Caco-2 (cell line): Measurements from ENCODE around the gene CMTR1. TPM values are rescaled to one million over a fixed set of nuclear protein-coding genes. Genes with fewer than 3 reads are reported as not detected.

Source experiments
- BruUV-seq: library from RNA; stranded (reverse); fragments of 400-500 nt; replicated peaks from 2 replicates; lab custom pipeline; 2021; lab: Mats Ljungman, UMichigan
- CTCF ChIA-PET: fragments of 300-600 bp; sonication (Branson Sonifier 250); formaldehyde crosslinking; loops from one replicate; lab custom pipeline; 2022; ENCODE audit warnings: antibody characterized with exemption; lab: Charles Lee
- POLR2A ChIA-PET: fragments of 300-600 bp; sonication (Branson Sonifier 250); formaldehyde crosslinking; loops from one replicate; lab custom pipeline; 2022; ENCODE audit warnings: antibody characterized with exemption; lab: Charles Lee
- DNase-seq, 2 experiments: peaks; one replicate each; pipeline versions ENCODE4 v3.0.0 to v3.0.0-alpha.2; 2020 to 2022
- H3K27me3 ChIP-seq: replicated peaks from 2 replicates; pipeline ENCODE4 v1.6.0; 2011; ENCODE audit warnings: low read length; ENCODE audit not compliant: control insufficient read depth, insufficient read depth
- H3K36me3 ChIP-seq: 2 replicates; pipeline ENCODE4 v1.5.1; 2011; ENCODE audit warnings: low read length; ENCODE audit not compliant: control insufficient read depth, insufficient read depth
- H3K4me1 ChIP-seq: fragments of 250-450 bp; sonication (Bioruptor Pico); 2 replicates; pipeline ENCODE4 v1.5.1; 2020; ENCODE audit warnings: mild to moderate bottlenecking
- H3K4me3 ChIP-seq: 2 replicates; pipeline ENCODE4 v1.5.1; 2011; ENCODE audit warnings: low read depth, mild to moderate bottlenecking, control low read depth, low read length
- H3K9me3 ChIP-seq: fragments of 250-450 bp; sonication (Bioruptor Pico); 2 replicates; pipeline ENCODE4 v1.5.1; 2020; ENCODE audit warnings: mild to moderate bottlenecking, moderate library complexity
- H3K27ac Mint-ChIP-seq: one replicate; pipeline ENCODE4 v1.8.0; 2022; ENCODE audit warnings: mixed read lengths; ENCODE audit not compliant: unreplicated experiment
- H3K27me3 Mint-ChIP-seq: one replicate; pipeline ENCODE4 v1.8.0; 2022; ENCODE audit warnings: mixed read lengths; ENCODE audit not compliant: insufficient read depth, unreplicated experiment
- H3K36me3 Mint-ChIP-seq: one replicate; pipeline ENCODE4 v1.8.0; 2022; ENCODE audit warnings: mild to moderate bottlenecking, mixed read lengths; ENCODE audit not compliant: insufficient read depth, unreplicated experiment
- H3K4me1 Mint-ChIP-seq: one replicate; pipeline ENCODE4 v1.8.0; 2022; ENCODE audit warnings: low read depth, mixed read lengths; ENCODE audit not compliant: unreplicated experiment
- H3K4me3 Mint-ChIP-seq: one replicate; pipeline ENCODE4 v1.8.0; 2022; ENCODE audit warnings: mild to moderate bottlenecking, moderate library complexity, mixed read lengths; ENCODE audit not compliant: unreplicated experiment
- H3K9me3 Mint-ChIP-seq: one replicate; pipeline ENCODE4 v1.8.0; 2022; ENCODE audit warnings: mixed read lengths; ENCODE audit not compliant: unreplicated experiment
- CTCF ChIP-seq, 2 experiments: fragments of 200-600 bp in 1 of 2; IDR thresholded peaks; 1 replicate in 1 of 2; 2 replicates in 1 of 2; pipeline versions ENCODE4 v1.5.1 to v1.8.0; 2011 to 2022; ENCODE audit warnings: antibody characterized with exemption in 1 of 2, control low read depth in 1 of 2, inconsistent platforms in 1 of 2, low read depth in 1 of 2, low read length in 1 of 2, mild to moderate bottlenecking in 1 of 2, moderate library complexity in 1 of 2; ENCODE audit not compliant: insufficient read depth in 1 of 2, severe bottlenecking in 1 of 2, unreplicated experiment in 1 of 2
- intact Hi-C: fragments of 100-400 bp; cut with micrococcal nuclease; formaldehyde crosslinking; loops from one replicate; pipeline ENCODE4 v1.10.0; 2022; ENCODE audit not compliant: unreplicated experiment
- total RNA-seq: library from RNA; stranded (reverse); gene quantifications from 2 replicates; pipeline ENCODE4 v1.2.3, GENCODE V29; 2022

CMTR1 gene
- total RNA-seq, 1 experiment from 2014 or later, result 40.8 TPM

GRCh38 chr6:37502703-37503291 is 69.8 kb downstream of the CMTR1 start:
- H3K4me3 ChIP-seq, result no peak overlapping the region
- Mint-ChIP-seq H3K9me3 (no peaks in the 10 kb centered on the region), H3K4me3 (no peak overlapping the region), H3K4me1 (peaks cover 21% of the 10 kb centered on the region), H3K27me3 (no peaks in the 10 kb centered on the region), H3K27ac (no peak overlapping the region), H3K36me3 (peaks cover 8% of the 10 kb centered on the region)
- no TSS peak for BruUV-seq
- no peak for TF ChIP-seq CTCF (IDR thresholded peaks at IDR 0.05; ENCODE audit: insufficient read depth in 1 of 2, low read depth in 1 of 2, low read length in 1 of 2, severe bottlenecking in 1 of 2, unreplicated experiment in 1 of 2)
- intact Hi-C loops, result no loop called here
- POLR2A ChIA-PET, result no interaction called here
- no peaks in the 10 kb centered on the region for H3K36me3 ChIP-seq
- H3K9me3 ChIP-seq, result no peaks in the 10 kb centered on the region
- peaks cover 36% of the 10 kb centered on the region for H3K4me1 ChIP-seq
- DNase-seq, result no peak
- CTCF ChIA-PET, result no interaction called here
- H3K27me3 ChIP-seq, result no peaks in the 10 kb centered on the region

- no TSS peak for BruUV-seq
- ChIA-PET CTCF (no interaction called here), POLR2A (no interaction called here)
- Histone ChIP-seq H3K4me1 (peaks cover 42% of the 10 kb centered on the region), H3K27me3 (no peaks in the 10 kb centered on the region), H3K9me3 (no peaks in the 10 kb centered on the region), H3K4me3 (no peak overlapping the region), H3K36me3 (no peaks in the 10 kb centered on the region)
- no peaks in the 10 kb centered on the region for H3K27me3 Mint-ChIP-seq
- H3K4me1 Mint-ChIP-seq, result peaks cover 26% of the 10 kb centered on the region
- intact Hi-C loops, result no loop called here
- H3K36me3 Mint-ChIP-seq, result peaks cover 8% of the 10 kb centered on the region
- no peaks in the 10 kb centered on the region for H3K9me3 Mint-ChIP-seq
- DNase-seq, result no peak
- H3K4me3 Mint-ChIP-seq, result no peak overlapping the region
- TF ChIP-seq CTCF (IDR thresholded peaks at IDR 0.05; ENCODE audit: insufficient read depth in 1 of 2, low read depth in 1 of 2, low read length in 1 of 2, severe bottlenecking in 1 of 2, unreplicated experiment in 1 of 2), result no peak
- H3K27ac Mint-ChIP-seq, result no peak overlapping the region
Measured at GRCh38 chr6:37503309-37503965, 70.4 kb downstream of the CMTR1 start.

DNA sequence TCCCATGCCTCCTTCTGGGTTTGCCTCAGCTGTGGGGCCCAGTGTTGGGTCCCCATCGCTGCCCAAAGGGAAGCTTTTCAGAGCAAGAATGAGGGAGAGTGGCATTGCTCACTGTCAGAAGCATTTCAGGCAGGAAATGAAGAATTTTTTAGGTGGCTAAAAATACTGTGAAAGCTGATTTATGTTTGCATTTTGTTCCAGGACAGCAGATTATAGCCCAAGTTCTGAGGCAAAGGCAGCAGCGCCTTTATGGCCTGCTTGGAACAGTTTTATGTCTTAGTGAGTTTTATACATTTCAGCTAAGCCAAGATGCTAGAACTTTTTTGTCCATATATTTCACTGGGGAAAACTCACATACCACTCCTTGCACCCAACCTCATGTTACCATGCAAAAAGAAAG is 71.0 kb downstream of the CMTR1 start:
- peaks cover 8% of the 10 kb centered on the region for H3K36me3 Mint-ChIP-seq
- BruUV-seq, result no TSS peak
- no peaks in the 10 kb centered on the region for H3K36me3 ChIP-seq
- H3K9me3 Mint-ChIP-seq, result no peaks in the 10 kb centered on the region
- no peaks in the 10 kb centered on the region for H3K9me3 ChIP-seq
- no peak overlapping the region for H3K4me3 ChIP-seq
- H3K4me1 Mint-ChIP-seq, result peaks cover 29% of the 10 kb centered on the region
- TF ChIP-seq CTCF (IDR thresholded peaks at IDR 0.05; ENCODE audit: insufficient read depth in 1 of 2, low read depth in 1 of 2, low read length in 1 of 2, severe bottlenecking in 1 of 2, unreplicated experiment in 1 of 2), result no peak
- no peaks in the 10 kb centered on the region for H3K27me3 Mint-ChIP-seq
- no peak overlapping the region for H3K4me3 Mint-ChIP-seq
- POLR2A ChIA-PET, result no interaction called here
- no peak for DNase-seq
- CTCF ChIA-PET, result no interaction called here
- H3K27me3 ChIP-seq, result no peaks in the 10 kb centered on the region
- peaks cover 45% of the 10 kb centered on the region for H3K4me1 ChIP-seq
- H3K27ac Mint-ChIP-seq, result no peak overlapping the region
- intact Hi-C loops, result no loop called here
